GM18505 (cell line): ENCODE results near the gene FAM221A.
"Not testable (repeated sequence)": the region's sequence is repeated elsewhere in the genome, so short reads cannot be mapped to it uniquely, and the experiment has no call there.

ENCODE experiments used
- ATAC-seq: cut with Tn5 transposase; IDR thresholded peaks from one replicate; pipeline ENCODE4 v1.9.1; 2021; ENCODE audit not compliant: unreplicated experiment
- POLR2A ChIP-seq: IDR thresholded peaks from 4 replicates; pipeline ENCODE4 v1.6.1; 2011; ENCODE audit warnings: borderline replicate concordance; ENCODE audit not compliant: insufficient read depth, insufficient read length; ENCODE audit errors: extremely low read depth

The FAM221A gene, protein sequence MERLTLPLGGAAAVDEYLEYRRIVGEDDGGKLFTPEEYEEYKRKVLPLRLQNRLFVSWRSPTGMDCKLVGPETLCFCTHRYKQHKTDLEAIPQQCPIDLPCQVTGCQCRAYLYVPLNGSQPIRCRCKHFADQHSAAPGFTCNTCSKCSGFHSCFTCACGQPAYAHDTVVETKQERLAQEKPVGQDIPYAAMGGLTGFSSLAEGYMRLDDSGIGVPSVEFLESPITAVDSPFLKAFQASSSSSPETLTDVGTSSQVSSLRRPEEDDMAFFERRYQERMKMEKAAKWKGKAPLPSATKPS

GRCh38 chr7:23679898-23680413 is at the start of gene FAM221A:
TSS of gene FAM221A (plus strand) at chr7:23680199. CDS start at chr7:23680219, 20 bp downstream.
- TF ChIP-seq POLR2A, result peak; percentile 33
- ATAC-seq, result peak; percentile 95

GRCh38 chr7:23633417-23633816 is 46.6 kb upstream of the FAM221A start:
- no peak for ATAC-seq
- no peak for TF ChIP-seq POLR2A

- ATAC-seq, result no peak
- no peak for TF ChIP-seq POLR2A
These were observed 34.2 kb upstream of the FAM221A start for GRCh38 chr7:23645822-23646221.

DNA sequence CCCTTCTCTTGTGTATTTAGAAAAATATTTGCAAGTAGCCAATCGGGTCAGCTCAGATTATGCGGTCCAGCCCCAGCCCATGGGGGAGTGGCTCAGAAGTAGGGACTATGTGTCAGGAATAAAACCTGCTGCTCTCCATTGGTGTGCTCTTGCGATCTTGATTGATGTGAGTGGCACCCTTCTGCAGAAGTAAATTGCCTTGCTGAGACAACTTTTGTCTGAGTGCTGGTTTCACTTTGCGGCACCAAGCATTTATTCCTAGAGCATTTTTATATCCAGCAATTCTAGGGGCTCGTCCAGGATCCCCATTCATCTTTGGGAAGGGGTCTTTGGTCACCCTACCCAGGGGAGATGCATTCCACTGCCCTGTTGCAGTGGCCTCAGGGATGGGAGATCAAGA is 26.1 kb upstream of the FAM221A start:
- no peak for TF ChIP-seq POLR2A
- ATAC-seq, result no peak

GRCh38 chr7:23654508-23654907 is 25.5 kb upstream of the FAM221A start:
- TF ChIP-seq POLR2A, result no peak
- no peak for ATAC-seq

DNA sequence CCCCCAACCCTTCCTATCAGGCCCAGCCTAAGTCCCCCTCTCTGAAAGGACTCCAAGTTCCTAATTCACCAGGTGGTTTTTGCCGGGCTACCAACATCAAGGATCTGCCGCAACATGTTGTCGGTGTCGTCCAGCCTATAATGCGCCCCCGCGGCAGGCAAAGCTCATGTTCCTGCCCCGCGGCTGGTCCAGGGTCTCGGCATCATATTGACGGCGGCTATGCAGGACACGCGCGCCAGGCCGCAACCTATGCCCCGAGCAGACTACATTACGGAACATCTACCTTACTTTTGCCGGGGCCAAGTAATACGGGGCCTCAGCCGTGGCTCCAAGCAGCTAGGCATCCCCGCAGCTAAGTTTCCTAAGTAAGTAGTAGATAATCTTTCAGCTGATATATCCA is 24.6 kb upstream of the FAM221A start:
- ATAC-seq, result no peak
- TF ChIP-seq POLR2A, result no peak

DNA sequence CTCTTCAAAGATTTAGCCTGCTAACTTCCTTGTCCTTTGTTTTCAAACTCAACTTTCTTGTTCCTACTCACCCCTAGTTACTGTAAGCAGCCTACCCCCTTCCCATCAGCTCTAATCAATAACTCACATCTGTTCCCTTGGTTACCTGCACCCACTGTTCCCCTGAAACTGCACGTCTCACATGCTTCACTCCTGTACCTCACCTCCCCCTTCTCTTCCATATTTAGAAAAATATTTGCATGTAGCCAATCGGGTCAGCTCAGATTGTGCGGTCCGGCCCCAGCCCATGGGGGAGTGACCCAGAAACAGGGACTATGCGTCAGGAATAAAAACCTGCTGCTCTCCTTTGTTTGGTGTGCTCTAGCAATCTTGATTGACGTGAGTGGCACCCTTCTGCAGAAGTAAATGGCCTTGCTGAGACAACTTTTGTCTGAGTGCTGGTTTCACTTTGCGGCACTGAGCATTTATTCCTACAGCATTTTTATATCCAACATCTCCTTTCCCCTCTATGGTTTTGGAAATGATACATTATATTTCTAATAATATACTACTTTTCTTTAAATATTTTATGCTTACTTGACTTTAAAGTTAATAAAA is 21.1 kb upstream of the FAM221A start:
- TF ChIP-seq POLR2A, result no peak
- no peak for ATAC-seq

DNA sequence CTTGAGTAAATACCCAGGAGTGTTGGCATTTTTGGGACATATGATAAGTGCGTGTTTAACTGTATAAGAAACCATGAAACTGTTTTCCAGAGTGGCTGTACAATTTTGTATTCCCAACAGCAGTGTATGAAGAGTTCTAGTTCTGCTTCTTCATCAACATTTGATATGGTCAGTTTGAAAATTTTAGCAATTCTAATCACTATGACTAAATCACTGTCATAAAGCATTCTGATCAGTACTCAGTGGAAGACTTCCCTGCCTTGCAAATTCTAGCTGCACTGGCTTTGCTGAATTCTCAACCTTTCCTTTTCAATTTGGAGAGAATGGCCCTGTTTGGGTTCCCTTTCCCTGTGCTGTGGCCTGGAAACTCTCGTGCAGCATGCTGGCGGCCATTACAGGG is 18.6 kb upstream of the FAM221A start:
- no peak for TF ChIP-seq POLR2A
- ATAC-seq, result no peak

DNA sequence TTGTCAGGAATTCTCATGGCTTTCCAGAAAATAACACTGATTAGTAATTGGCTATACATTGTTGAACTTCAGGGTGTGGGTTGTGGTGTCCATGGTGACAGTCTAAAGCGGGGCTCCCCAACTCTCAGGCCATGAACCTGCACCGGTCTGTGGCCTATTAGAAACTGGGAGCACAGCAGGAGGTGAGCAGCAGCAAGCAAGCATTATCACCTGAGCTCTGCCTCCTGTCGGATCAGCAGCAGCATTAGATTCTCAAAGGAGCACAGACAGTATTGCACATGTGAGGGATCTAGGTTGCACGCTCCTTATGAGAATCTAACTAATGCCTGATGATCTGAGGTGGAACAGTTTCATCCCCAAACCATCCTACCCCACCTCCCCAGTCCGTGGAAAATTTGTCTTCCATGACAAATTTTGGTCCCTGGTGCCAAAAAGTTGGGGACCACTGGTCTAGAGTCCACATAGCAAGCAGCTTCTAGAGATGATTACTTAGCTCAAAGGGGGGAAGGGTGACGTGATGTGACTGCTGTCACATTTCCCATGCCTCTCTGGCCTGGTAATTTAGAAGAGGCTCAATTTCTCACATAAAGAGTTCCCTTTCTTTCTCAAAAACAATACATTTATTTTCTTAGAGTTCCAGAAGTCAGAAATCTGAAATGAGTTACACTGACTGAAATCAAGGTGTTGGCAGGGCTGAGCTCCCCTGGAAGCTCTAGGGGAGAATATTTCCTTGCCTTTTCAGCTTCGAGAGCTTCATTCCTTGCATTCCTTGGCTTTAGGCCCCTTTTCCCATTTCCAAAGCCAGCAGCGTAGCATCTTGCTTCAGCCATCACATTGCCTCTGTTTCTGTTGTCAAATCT is 17.6 kb upstream of the FAM221A start:
- TF ChIP-seq POLR2A, result no peak
- ATAC-seq, result no peak

DNA sequence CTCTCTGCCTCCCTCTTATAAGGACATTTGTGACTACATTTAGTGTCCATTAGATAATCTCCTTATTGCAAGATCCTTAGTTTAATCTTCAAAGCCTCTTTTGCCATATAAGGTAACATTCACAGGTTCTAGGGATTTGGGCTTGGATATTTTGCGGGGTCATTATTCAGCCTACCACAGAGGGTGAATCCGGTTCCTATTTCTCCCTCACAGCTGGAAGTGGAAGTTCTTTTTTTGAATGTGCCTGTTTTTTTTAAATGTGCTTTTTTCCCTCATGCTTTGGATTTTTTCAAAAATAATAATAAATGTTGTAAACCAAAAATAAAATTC is 17.1 kb upstream of the FAM221A start:
- no peak for ATAC-seq

DNA sequence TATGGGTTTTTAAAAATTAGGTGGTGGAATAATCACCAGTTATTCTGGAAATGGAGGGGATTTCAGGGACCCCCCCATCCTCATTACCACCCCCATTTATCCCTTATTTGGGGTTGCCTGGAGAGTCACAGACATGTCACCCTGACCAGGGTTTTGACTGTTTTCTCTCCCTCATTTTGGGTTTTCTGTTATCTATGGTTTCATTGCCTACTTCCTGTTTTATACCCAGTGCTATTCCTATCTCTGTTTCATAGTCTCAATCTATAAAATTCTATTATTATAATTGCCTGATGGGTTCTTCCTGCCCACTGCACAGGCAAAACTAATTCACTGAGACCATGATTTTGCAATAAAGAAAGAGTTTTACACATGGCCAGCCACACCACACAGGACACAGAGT is 15.9 kb upstream of the FAM221A start:
- no peak for TF ChIP-seq POLR2A
- ATAC-seq, result no peak

More for the DNA sequence above, 17.1 kb upstream of the FAM221A start:
- TF ChIP-seq POLR2A, result no peak

DNA sequence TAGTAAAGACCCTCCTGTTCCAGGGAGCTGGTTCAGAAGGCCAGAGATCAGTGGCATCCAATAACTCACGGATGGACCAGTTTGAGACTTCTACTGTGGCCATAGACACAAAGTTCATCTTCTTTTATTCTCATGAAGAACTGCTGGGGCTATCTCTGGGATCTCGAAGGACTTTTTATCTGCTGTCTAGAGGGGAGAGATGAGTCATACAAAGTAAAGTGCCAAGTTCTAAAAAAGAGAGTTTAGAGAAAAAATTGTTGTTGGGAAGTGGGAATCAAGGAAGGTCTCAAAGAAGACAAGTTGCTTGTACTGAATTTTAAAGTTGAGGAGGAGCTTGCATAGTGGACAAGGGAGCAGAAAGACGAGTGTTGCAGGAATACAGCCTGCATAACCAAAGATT is 8.0 kb upstream of the FAM221A start:
- no peak for TF ChIP-seq POLR2A
- ATAC-seq, result no peak

GRCh38 chr7:23680414-23681405 is 711 bp downstream of the FAM221A start:
- TF ChIP-seq POLR2A, result peak; percentile 31
- peak; percentile 23 for ATAC-seq

DNA sequence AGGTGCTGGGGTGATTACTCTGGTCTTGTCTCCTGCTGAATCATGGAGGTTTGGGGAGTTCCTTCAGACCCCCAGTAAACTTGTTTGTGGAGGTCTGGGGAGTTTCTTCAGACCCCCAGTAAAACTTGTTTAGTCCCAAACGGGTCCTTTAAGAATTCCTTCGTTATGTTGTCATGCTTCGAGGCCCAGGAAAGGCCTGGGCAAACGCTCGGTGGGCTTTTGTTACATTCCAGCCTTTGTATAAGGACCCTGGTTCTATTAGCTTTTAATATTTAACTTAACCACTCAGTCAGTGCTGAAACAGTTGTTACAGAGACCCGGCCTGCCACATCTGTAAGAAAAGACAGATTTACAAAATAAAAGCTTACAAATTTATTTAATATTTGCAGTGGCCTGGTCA is 4.0 kb downstream of the FAM221A start:
- not testable (repeated sequence) for ATAC-seq
